ENCODE results near the gene NPHS2. TPM values are rescaled to one million over a fixed set of nuclear protein-coding genes. Genes with fewer than 3 reads are reported as not detected.

Gene NPHS2
- polyA plus RNA-seq, 1 donor (not counting 4 experiments of a cell fraction or from before 2014, with no cell fraction given): not detected

DNA sequence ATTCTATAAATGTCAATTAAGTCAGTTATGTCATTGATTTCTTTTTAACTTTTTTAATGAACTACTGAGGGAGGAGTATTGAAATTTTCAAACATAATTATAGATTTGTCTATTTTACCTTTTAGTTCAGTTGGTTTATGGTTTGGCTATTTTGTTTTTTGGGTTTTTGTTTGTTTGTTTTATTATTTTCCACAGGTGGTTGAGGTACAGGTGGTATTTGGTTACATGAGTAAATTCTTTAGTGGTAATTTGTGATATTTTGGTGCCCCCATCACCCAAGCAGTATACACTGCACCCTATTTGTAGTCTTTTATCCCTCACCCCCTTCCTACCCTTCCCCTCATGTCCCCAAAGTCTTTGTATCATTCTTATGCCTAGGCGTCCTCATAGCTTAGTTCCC is 25.3 kb upstream of the NPHS2 start:
- no peaks in the 10 kb centered on the region for H3K79me2 ChIP-seq (ENCODE audit: control insufficient read depth, insufficient read depth, low read length)
- H4K20me1 ChIP-seq (ENCODE audit: control insufficient read depth, extremely low read depth, insufficient read depth, low read length): no peaks in the 10 kb centered on the region
- H3K4me2 ChIP-seq (ENCODE audit: control insufficient read depth, extremely low read depth, insufficient read depth, low read depth, low read length): no peak overlapping the region
- DNase-seq (ENCODE audit: low read depth, low spot score) (no peak), FAIRE-seq (no peak)
- no peaks in the 10 kb centered on the region for H3K4me1 ChIP-seq (ENCODE audit: control insufficient read depth, extremely low read depth, insufficient read depth, low read length)
- no peak overlapping the region for H3K27ac ChIP-seq (ENCODE audit: control insufficient read depth, insufficient read depth, low read length)
- no peaks in the 10 kb centered on the region for H3K9me3 ChIP-seq (ENCODE audit: control insufficient read depth, low read depth, low read length)
- H3K4me3 ChIP-seq (ENCODE audit: control insufficient read depth in 2 of 3, extremely low read depth in 1 of 3, insufficient read depth in 2 of 3, low read depth in 1 of 3, low read length in 3 of 3): no peak overlapping the region
- H3K36me3 ChIP-seq (ENCODE audit: control insufficient read depth in 2 of 2, extremely low read depth in 1 of 2, insufficient read depth in 2 of 2, low read length in 2 of 2): no peaks in the 10 kb centered on the region
- no peak overlapping the region for H2AFZ ChIP-seq (ENCODE audit: control insufficient read depth, low read length)
- no peak overlapping the region for H3K9ac ChIP-seq (ENCODE audit: control insufficient read depth, extremely low read depth, insufficient read depth, low read length)
- dilution Hi-C loops (cut with MboI; ENCODE audit: extremely low pct_ligation_motif_present, low sequenced_read_pairs): no loop called here
- H3K27me3 ChIP-seq (ENCODE audit: control insufficient read depth, extremely low read depth, insufficient read depth, low read length): no peaks in the 10 kb centered on the region
- no peaks in the 10 kb centered on the region for H3K9me1 ChIP-seq (ENCODE audit: control insufficient read depth, extremely low read depth, insufficient read depth, low read length)
- TF ChIP-seq EZH2 (IDR thresholded peaks at IDR 0.05; ENCODE audit: low read length): no peak
- TF ChIP-seq, protein P1, sequence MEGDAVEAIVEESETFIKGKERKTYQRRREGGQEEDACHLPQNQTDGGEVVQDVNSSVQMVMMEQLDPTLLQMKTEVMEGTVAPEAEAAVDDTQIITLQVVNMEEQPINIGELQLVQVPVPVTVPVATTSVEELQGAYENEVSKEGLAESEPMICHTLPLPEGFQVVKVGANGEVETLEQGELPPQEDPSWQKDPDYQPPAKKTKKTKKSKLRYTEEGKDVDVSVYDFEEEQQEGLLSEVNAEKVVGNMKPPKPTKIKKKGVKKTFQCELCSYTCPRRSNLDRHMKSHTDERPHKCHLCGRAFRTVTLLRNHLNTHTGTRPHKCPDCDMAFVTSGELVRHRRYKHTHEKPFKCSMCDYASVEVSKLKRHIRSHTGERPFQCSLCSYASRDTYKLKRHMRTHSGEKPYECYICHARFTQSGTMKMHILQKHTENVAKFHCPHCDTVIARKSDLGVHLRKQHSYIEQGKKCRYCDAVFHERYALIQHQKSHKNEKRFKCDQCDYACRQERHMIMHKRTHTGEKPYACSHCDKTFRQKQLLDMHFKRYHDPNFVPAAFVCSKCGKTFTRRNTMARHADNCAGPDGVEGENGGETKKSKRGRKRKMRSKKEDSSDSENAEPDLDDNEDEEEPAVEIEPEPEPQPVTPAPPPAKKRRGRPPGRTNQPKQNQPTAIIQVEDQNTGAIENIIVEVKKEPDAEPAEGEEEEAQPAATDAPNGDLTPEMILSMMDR (optimal IDR thresholded peaks at IDR 0.05 in 1 of 3, IDR thresholded peaks at IDR 0.05 in 1 of 3, conservative IDR thresholded peaks at IDR 0.05 in 1 of 3; ENCODE audit: extremely low read depth in 1 of 3, insufficient read depth in 2 of 3, low read length in 3 of 3): no peak

DNA sequence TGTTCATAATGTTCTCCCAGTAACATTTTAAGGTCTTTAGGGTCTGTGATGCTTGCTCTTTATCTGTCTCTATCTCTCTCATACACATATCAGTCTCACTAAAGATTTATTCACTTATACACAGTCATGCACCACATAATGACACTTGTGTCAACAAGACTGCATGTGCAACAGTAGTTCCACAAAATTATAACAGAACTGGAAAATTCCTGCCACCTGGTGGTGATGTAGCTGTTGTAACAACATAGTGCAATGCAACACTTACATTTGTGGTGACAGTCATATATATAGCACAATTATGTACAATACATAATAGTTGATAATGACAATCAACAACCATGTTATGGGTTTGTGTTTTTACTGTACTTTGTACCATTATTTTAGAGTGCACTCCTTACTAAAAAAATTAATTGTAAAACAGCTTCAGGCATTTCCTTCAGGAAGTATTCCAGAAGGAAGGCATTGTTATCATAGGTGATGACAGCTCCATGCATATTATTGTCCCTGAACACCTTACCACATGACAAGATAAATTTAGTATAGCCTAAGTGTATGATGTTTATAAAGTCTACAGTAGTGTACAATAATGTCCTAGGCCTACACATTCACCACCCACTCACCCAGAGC is 24.0 kb upstream of the NPHS2 start:
- Histone ChIP-seq H3K27ac (ENCODE audit: control insufficient read depth, insufficient read depth, low read length) (no peak overlapping the region), H4K20me1 (ENCODE audit: control insufficient read depth, extremely low read depth, insufficient read depth, low read length) (no peaks in the 10 kb centered on the region), H3K9me3 (ENCODE audit: control insufficient read depth, low read depth, low read length) (no peaks in the 10 kb centered on the region), H3K4me2 (ENCODE audit: control insufficient read depth, extremely low read depth, insufficient read depth, low read depth, low read length) (no peak overlapping the region), H3K9ac (ENCODE audit: control insufficient read depth, extremely low read depth, insufficient read depth, low read length) (no peak overlapping the region), H2AFZ (ENCODE audit: control insufficient read depth, low read length) (no peak overlapping the region), H3K36me3 (ENCODE audit: control insufficient read depth in 2 of 2, extremely low read depth in 1 of 2, insufficient read depth in 2 of 2, low read length in 2 of 2) (no peaks in the 10 kb centered on the region), H3K79me2 (ENCODE audit: control insufficient read depth, insufficient read depth, low read length) (no peaks in the 10 kb centered on the region), H3K4me3 (ENCODE audit: control insufficient read depth in 2 of 3, extremely low read depth in 1 of 3, insufficient read depth in 2 of 3, low read depth in 1 of 3, low read length in 3 of 3) (no peak overlapping the region), H3K4me1 (ENCODE audit: control insufficient read depth, extremely low read depth, insufficient read depth, low read length) (no peaks in the 10 kb centered on the region), H3K9me1 (ENCODE audit: control insufficient read depth, extremely low read depth, insufficient read depth, low read length) (no peaks in the 10 kb centered on the region), H3K27me3 (ENCODE audit: control insufficient read depth, extremely low read depth, insufficient read depth, low read length) (no peaks in the 10 kb centered on the region)
- TF ChIP-seq, protein P1 (optimal IDR thresholded peaks at IDR 0.05 in 1 of 3, IDR thresholded peaks at IDR 0.05 in 1 of 3, conservative IDR thresholded peaks at IDR 0.05 in 1 of 3; ENCODE audit: extremely low read depth in 1 of 3, insufficient read depth in 2 of 3, low read length in 3 of 3): peak; percentile 32 to 45 (median 43)
- TF ChIP-seq EZH2 (IDR thresholded peaks at IDR 0.05; ENCODE audit: low read length): no peak
- FAIRE-seq (no peak), DNase-seq (ENCODE audit: low read depth, low spot score) (no peak)
- dilution Hi-C loops (cut with MboI; ENCODE audit: extremely low pct_ligation_motif_present, low sequenced_read_pairs): no loop called here

All from keratinocyte (primary cell).